Prostate gland (tissue), 2 donors: ENCODE data around the gene SLC38A5.
"Not testable (repeated sequence)": the region's sequence is repeated elsewhere in the genome, so short reads cannot be mapped to it uniquely, and the experiment has no call there.

Experiments used
- CTCF ChIP-seq, 4 experiments: fragments of 200-600 bp in 2 of 4; fragments of 450-650 bp in 2 of 4; sonication (generic) in 2 of 4; IDR thresholded peaks; 1 replicate in 3 of 4; 2 replicates in 1 of 4; pipeline ENCODE4 v1.5.1; 2016 to 2019; ENCODE audit warnings: antibody characterized with exemption in 4 of 4, mild to moderate bottlenecking in 2 of 4, moderate library complexity in 2 of 4
- POLR2A ChIP-seq: fragments of 450-650 bp; IDR thresholded peaks from one replicate; pipeline ENCODE4 v1.6.1; 2016; ENCODE audit warnings: antibody characterized with exemption, mild to moderate bottlenecking
- POLR2AphosphoS5 ChIP-seq: sonication (generic); formaldehyde crosslinking; IDR thresholded peaks from one replicate; pipeline ENCODE4 v1.6.1; 2017; ENCODE audit warnings: antibody characterized with exemption

GRCh38 chrX:48429606-48430005 is 40.5 kb downstream of the SLC38A5 start:
- TF ChIP-seq CTCF (IDR thresholded peaks at IDR 0.05); POLR2A; POLR2AphosphoS5: not testable (repeated sequence)
